Stomach (tissue), 4 donors: ENCODE results near the gene P2RX4.

Experiments used
- POLR2A ChIP-seq, 4 donors: fragments of 450-650 bp; IDR thresholded peaks; one replicate each; pipeline ENCODE4 v1.6.1; 2016; ENCODE audit warnings: antibody characterized with exemption in 4 of 4, control low read depth in 2 of 4, mild to moderate bottlenecking in 1 of 4, moderate library complexity in 1 of 4
- TF ChIP-seq, protein P1 (sequence below), 7 experiments: fragments of 450-650 bp in 4 of 7; fragments of 200-600 bp in 3 of 7; sonication (generic) in 3 of 7; IDR thresholded peaks; one replicate each; pipeline ENCODE4 v1.5.1; 2016 to 2019; ENCODE audit warnings: antibody characterized with exemption in 7 of 7, control low read depth in 2 of 7, mild to moderate bottlenecking in 1 of 7

DNA sequence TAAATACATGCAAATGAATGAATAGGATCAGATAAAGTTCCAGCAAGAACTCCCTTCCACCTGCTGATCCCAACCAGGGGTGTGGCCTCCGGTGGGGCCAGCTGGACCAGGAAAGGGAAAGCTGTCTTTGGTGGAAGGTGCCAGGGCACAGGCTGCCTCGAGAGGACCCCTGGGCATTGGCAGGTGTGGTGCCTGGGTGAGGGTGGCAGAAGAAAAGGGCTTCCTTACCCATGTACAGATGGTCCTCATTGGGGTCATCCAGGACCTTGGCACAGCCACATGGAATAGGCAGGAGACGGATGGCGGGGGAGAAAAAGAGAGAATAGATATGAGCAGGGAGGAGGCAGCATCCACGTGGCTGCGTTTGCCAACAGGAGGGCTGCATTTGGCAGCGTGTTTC, 50.2 kb downstream of the P2RX4 start:
- TF ChIP-seq, protein P1, sequence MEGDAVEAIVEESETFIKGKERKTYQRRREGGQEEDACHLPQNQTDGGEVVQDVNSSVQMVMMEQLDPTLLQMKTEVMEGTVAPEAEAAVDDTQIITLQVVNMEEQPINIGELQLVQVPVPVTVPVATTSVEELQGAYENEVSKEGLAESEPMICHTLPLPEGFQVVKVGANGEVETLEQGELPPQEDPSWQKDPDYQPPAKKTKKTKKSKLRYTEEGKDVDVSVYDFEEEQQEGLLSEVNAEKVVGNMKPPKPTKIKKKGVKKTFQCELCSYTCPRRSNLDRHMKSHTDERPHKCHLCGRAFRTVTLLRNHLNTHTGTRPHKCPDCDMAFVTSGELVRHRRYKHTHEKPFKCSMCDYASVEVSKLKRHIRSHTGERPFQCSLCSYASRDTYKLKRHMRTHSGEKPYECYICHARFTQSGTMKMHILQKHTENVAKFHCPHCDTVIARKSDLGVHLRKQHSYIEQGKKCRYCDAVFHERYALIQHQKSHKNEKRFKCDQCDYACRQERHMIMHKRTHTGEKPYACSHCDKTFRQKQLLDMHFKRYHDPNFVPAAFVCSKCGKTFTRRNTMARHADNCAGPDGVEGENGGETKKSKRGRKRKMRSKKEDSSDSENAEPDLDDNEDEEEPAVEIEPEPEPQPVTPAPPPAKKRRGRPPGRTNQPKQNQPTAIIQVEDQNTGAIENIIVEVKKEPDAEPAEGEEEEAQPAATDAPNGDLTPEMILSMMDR (IDR thresholded peaks at IDR 0.05), result no peak
- no peak for TF ChIP-seq POLR2A (IDR thresholded peaks at IDR 0.05)
